GM10847 (cell line): Measurements from ENCODE around the gene MOB1B.

Experiments used
- POLR2A ChIP-seq: IDR thresholded peaks from 2 replicates; pipeline ENCODE4 v1.6.1; 2011; ENCODE audit not compliant: insufficient read length; ENCODE audit errors: extremely low read depth

Gene MOB1B

GRCh38 chr4:70935038-70935695 is 33.0 kb downstream of the MOB1B start:
- TF ChIP-seq POLR2A, result no peak

DNA sequence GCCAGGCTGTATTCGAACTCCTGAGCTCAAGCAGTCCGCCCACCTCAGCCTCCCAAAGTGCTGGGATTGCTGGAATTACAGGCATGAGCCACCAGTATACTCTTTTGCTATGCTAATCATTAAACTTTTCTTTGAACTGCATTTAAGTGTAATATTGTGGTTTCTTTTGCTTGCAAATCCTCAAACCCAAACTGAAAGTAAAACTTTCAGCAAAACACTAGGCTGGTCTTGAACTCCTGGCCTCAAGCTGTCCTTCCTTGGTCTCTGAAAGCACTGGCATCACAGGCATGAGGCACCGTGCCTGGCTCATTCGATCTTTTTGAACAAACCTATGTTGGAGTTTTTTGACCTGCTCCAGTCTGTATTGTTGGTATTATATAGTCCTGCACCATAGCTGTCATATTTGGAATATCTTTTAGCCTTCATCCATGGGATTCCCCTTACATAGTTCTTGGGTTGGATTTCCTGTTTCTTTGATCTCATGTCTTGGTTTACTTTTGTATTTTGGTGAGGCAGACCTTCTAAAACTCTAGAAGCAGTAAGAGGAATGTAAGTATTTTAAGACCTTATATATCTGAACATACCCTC is 34.1 kb downstream of the MOB1B start:
- TF ChIP-seq POLR2A, result no peak

DNA sequence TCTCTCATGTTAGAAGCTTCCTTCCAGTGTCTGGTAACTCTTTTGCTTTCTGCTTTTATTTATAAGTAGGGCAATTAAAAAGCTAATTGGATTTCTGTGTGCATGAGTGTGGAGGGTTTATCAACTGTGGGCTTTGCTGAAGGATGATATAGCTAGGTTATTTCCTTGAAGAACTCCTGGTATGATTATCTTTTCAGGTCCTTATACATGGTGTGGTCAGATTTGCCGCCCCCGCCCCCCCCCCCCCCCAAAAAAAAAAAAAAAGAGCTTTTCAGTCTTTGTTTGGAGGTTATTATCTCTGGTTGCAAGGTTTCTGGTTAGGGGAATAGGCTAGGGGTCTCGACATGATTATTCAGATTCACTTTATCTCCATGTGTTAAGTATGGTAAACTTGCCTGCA is 35.9 kb downstream of the MOB1B start:
- no peak for TF ChIP-seq POLR2A

- no peak for TF ChIP-seq POLR2A
These were observed 38.0 kb downstream of the MOB1B start for GRCh38 chr4:70940134-70940533.

DNA sequence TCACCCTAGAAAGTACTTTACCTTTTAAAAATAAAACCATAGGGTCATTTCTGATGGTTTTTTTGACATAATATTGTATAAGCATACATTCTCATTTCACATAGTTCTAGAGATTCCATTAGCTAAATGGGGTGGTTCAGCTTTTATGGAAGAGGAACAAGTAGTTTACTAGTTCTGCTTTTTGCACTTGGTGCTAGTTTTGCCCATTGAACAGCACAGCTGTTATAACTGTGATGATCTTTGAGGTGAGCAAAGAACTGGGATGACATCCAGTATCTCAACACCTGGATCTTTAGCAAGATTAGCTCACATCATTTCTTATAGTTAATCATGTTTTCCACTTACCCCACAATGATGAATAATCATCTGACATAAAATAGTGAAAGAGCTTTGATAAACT is 40.9 kb downstream of the MOB1B start:
- TF ChIP-seq POLR2A, result no peak

- TF ChIP-seq POLR2A, result no peak
These were observed 42.9 kb downstream of the MOB1B start for GRCh38 chr4:70945046-70945445.

- no peak for TF ChIP-seq POLR2A
These were observed 43.4 kb downstream of the MOB1B start for GRCh38 chr4:70945452-70946055.

- no peak for TF ChIP-seq POLR2A
These were observed 44.8 kb downstream of the MOB1B start for GRCh38 chr4:70946939-70947338.

- no peak for TF ChIP-seq POLR2A
These were observed 46.6 kb downstream of the MOB1B start for GRCh38 chr4:70948665-70949260.

DNA sequence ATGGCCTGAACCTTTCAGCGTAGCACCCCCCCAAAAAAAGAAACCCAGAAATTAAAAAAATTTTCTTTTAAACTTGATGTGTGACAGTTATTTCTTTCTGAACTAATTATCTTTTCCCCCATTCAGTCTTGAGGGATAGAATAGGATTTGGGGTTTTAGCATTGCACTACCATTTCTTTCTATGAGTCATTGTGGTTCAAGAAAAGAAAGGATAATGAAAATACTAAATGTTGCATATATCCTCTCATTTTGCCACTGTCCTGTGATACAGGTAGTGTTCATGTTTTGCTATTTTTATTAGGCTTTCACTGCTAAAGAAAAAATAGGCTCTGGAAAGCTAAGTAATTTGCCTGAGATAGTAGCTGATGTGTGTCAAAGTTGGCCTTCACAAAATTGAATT is 51.9 kb downstream of the MOB1B start:
- no peak for TF ChIP-seq POLR2A

DNA sequence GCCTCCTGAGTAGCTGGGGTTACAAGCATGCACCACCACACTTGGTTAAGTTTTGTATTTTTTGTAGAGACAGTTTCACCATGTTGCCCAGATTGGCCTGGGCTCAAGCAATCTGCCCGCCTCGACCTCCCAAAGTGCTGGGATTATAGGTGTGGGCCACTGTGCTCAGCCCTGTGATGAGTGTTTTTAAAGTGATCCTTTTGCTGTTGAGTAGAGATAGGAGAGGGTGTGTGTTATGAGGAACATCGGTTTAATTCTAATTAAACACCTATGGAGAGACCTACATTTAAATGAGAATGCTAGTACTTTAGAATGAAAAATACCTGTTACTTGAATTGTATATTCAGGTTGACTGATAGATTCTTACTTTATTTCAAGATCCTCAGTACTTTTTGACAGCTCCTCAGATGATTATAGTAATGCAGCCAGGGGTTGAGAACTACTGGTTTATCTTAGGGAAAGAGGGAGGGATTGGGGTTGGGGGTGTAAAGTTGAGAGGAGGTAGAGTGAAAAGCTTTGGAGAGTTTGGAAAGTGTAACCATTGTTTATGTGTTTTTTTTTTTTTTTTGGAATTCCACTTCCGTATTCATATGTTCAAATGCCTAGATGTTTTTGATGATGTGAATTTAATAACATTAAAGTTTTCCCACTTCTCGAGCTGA is 54.5 kb downstream of the MOB1B start:
- no peak for TF ChIP-seq POLR2A

- no peak for TF ChIP-seq POLR2A
These were observed 56.5 kb downstream of the MOB1B start for GRCh38 chr4:70958681-70959080.

DNA sequence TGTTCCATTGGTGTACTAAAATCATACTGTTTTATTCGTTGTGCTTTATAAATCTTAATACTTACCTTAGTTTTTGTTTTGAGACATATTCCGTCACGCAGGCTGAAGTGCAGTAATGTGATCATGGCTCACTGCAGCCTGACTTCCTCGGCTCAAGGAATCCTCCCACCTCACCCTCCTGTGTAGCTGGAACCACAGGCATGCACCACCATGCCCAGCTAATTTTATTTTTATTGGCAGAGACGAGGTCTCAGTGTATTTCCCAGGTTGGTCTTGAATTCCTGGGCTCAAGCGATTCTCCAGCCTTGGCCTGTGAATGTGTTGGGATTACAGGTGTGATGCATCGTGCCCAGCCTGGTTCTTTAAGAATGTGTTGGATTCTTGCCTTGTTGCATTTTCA is 66.9 kb downstream of the MOB1B start:
- TF ChIP-seq POLR2A, result no peak

DNA sequence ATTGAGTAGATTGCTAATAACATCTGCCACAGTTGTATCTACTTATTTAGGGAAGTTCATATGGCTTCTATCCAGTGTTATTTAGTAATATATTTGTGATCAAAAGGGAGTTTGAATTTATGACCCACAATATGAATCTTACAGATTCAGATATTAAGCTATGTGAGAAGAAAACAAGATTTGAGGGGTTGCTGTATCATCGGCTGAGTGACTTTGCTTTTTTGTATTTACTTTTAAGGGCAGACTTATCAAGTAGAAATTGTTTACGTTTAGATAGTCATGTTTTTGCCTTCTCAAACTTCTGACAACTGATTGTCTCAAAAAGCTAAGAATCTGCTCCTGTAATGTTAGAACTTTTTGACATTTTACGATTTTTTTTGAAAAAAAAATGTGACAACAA is 74.1 kb downstream of the MOB1B start:
- TF ChIP-seq POLR2A, result no peak

DNA sequence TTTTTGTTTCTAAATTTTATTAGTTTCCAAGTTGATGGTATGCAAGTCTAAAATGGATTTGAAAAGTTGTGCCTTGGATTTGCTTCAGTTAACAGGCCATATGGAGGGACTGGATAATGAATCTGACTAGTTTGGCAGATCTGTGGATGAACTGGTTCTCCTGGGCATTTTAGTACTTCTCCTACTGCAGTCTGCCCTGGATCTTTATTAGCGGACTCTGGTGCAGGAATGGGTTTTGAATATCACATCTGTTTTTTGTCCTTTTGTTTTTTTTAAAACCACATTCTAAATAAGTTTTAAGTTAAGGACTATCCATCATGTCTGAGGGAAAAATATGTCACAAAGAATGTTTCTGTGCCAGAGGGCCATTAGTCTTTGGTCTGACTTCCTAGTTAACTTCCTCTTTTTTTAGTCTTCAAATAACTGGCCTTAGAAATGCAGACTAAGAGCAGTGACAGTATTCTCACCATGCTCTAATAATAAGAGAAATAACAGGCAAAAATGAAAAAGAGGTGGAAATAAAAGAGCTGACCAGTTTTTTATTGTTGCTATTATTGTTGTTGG is 77.4 kb downstream of the MOB1B start:
- no peak for TF ChIP-seq POLR2A
